Subcutaneous adipose tissue (tissue), 4 donors: ENCODE measurements around the gene ADAMTS2. TPM values are rescaled to one million over a fixed set of nuclear protein-coding genes. Genes with fewer than 3 reads are reported as not detected.

Source experiments
- total RNA-seq, 4 donors: library from RNA; depleted of rRNA; stranded (reverse); fragments of >200 nt; gene quantifications; one replicate each; pipeline ENCODE4 v1.1.0, GENCODE V29; 2016
- TF ChIP-seq, protein P1 (sequence below): fragments of 450-650 bp; IDR thresholded peaks from one replicate; pipeline ENCODE4 v1.5.1; 2016; ENCODE audit warnings: low read depth, mild to moderate bottlenecking, control low read depth, antibody characterized with exemption, moderate library complexity

ADAMTS2 gene
- total RNA-seq, 4 donors from 2014 or later = 26.7 to 56.5 (median 46.6) TPM

DNA sequence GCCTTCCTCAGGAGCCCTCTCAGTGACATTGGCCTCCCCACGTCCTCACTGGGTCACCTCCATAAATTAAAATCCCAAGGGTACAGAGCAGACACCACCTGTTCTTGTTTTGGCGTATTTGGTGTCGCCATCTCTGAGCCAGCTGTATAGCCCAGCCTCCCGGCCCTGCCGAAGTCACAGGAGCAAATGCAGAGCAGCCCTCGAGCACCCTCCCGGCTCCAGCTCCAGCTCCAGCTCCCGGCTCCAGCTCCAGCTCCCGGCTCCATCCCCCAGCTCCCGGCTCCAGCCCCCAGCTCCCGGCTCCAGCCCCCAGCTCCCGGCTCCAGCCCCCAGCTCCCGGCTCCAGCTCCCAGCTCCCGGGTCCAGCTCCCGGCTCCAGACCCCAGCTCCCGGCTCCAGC, 210.8 kb downstream of the ADAMTS2 start:
- TF ChIP-seq, protein P1, sequence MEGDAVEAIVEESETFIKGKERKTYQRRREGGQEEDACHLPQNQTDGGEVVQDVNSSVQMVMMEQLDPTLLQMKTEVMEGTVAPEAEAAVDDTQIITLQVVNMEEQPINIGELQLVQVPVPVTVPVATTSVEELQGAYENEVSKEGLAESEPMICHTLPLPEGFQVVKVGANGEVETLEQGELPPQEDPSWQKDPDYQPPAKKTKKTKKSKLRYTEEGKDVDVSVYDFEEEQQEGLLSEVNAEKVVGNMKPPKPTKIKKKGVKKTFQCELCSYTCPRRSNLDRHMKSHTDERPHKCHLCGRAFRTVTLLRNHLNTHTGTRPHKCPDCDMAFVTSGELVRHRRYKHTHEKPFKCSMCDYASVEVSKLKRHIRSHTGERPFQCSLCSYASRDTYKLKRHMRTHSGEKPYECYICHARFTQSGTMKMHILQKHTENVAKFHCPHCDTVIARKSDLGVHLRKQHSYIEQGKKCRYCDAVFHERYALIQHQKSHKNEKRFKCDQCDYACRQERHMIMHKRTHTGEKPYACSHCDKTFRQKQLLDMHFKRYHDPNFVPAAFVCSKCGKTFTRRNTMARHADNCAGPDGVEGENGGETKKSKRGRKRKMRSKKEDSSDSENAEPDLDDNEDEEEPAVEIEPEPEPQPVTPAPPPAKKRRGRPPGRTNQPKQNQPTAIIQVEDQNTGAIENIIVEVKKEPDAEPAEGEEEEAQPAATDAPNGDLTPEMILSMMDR = no peak

DNA sequence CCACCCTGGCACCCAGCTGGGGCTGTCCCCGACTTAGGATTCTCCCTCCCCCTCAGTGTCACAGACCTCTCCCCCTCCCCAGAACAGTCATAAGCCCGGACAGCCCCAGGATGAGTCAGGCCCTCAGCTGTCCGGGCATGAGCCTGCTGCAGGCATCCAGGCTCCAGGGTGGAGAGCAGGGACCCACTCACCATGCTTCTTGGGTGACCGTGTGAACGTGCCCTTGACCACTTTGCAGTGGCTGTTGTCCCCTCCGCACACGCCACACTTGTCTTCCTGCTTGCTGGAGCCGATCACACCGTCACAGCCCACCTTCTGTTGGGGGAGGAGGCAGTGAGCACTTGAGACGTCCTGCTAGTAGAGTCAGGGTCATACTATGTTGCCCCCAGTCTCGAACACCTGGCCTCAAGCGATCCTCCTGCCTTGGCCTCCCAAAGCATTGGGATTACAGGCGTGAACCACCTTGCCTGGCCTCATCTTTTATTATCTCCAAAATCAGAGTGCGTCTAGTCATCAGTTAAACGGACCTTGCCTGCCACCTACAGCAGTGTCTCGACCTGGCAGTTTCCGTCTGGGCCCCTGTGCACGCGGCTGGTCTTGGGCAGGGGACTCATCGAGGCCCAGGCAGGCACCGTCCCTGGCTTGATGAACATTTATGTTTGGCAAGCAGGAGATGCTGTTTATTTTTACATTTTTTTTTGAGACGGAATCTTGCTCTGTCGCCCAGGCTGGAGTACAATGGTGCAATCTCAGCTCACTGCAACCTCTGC, 212.5 kb downstream of the ADAMTS2 start:
- TF ChIP-seq, protein P1 = no peak

DNA sequence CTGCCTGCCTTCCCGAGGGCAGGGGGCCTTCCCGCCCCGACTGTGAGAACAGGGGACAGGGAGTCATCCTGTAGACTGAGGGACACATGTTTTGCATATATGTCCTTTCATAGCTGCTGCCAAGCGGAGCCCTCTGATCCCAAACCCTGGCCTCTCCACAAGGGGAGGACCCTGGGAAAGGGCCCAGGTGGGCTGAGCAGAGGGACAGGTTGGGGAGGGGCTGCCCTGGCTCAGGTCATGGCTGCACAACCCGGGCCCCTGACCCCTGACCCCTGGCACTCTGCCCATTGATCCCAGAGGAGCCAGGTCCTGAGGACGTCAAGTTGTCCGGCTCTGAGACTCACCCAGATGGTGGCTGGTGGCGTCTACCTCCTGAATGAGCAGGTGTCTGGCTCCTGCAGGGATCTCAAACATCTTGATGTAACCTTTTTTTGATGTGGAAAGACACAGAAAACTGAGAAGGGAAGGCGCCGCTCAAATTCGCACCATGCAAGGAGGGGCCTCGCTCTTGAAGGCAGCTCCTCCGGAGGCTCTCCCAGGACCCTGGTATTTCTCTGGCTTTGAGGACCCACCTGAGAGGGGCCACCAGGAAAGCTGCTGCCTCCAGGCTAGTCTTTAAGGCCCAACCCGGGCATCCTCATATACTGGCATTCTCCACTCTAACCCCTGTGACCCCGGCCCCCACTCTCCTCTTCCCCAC, 213.2 kb downstream of the ADAMTS2 start:
- TF ChIP-seq, protein P1 = no peak

DNA sequence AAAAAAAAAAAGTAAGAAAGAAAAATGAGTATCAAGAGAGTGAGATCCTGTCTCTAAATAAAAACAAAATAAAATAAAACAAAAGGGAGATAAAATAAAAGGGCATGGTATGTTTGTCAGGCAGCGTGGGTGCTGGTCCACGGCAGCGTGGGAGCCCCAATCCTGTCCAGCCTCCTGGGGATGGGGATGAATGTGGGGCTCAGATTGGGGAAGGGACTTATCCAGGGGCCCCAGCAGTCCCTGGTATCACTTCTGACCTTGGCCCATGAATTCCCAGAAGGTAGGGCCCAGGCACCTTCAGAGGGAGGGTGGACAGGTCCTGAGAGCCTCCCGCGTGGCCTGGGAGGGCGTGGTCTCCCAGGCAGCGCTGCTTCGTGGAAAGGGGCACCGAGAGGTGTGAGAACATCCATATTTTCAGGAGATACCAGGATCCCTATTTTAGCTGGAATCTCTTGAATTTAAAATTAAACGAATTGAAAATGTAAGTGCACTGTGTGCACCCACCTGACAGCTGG, 213.9 kb downstream of the ADAMTS2 start:
- TF ChIP-seq, protein P1 = no peak

DNA sequence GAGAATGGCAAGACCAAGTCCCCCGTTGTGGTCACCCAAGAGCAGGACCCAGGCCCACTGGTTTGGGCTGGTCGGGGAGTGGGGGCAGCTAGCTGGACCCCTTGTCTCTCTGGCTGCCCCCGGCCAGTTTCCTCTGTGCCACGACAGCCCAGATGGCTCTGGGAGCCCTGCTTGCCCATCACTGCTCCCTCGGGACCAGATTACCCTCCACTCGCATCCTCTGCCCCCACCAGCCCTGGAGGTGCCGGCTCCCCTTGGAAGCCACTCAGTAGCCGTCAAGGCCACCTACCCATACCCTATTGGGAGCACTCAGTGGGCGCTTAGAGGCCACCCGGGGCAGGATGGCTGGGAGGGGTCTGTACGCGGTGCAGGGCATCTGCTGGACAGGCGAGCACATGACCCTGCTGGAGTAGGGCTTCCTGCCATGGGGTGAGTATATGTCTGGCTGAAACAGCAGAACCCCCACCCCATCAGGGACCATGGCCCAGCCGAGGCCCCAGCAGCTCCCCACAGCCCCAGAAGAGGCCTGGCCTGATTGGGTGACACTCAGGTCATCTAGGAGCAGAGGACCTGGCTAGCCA, 215.1 kb downstream of the ADAMTS2 start:
- TF ChIP-seq, protein P1 = no peak

DNA sequence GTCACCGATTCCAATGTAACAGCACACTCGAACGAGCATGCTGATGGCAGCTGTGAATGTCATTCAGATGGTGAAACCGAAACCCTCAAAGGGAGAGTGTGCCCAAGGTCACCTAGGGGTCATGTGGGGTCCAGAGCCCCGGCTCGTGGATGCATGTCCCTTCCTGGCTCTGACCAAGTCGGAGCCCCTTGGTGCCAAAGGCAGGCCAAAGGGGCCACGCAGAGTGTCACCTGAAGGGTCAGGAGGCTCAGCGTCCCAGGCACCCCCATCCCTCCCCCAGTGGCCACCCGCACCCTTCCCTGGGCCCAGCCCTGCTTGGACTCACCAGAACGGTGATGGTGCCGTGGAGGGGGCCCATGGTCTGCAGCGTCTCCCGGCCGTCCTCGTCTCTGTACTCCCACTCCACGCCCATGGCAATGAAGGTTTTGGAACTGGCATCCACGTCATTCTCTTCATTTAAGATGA, 215.6 kb downstream of the ADAMTS2 start:
- TF ChIP-seq, protein P1 = no peak

DNA sequence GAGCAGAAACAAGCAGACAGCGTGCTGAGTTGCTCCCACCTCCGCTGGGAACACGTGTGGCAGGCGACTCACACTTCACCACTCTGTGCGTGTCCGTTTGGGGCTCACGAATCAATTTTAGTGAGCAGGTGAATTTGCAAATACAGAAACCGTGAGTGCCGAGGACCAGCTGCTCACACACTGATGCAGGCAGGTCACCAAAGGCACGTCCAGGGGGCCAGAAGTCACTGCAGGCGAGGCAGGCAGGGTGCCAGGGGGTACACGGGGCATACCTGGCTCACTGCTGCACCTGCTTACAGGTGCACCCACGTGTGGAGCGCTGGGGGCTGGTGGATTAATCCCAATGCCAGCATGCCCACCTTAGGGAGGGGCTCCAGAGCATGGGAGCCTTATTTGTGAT, 216.3 kb downstream of the ADAMTS2 start:
- TF ChIP-seq, protein P1 = no peak
